ENCODE results near the gene HELZ.

HELZ gene

GRCh38 chr17:67113486-67113885, 131.5 kb downstream of the HELZ start:
- no peak overlapping the region for H3K4me3 ChIP-seq (ENCODE audit: low read depth, low read length)
- TF ChIP-seq CTCF (IDR thresholded peaks at IDR 0.05; ENCODE audit: low read depth, low read length), result no peak

- TF ChIP-seq CTCF (IDR thresholded peaks at IDR 0.05; ENCODE audit: low read depth, low read length), result no peak
- no peak overlapping the region for H3K4me3 ChIP-seq (ENCODE audit: low read depth, low read length)
Observed at GRCh38 chr17:67111808-67112207, 133.2 kb downstream of the HELZ start.

- H3K4me3 ChIP-seq (ENCODE audit: low read depth, low read length), result no peak overlapping the region
- no peak for TF ChIP-seq CTCF (IDR thresholded peaks at IDR 0.05; ENCODE audit: low read depth, low read length)
Observed at GRCh38 chr17:67111327-67111726, 133.7 kb downstream of the HELZ start.

GRCh38 chr17:67110619-67111018, 134.4 kb downstream of the HELZ start:
- no peak overlapping the region for H3K4me3 ChIP-seq (ENCODE audit: low read depth, low read length)
- TF ChIP-seq CTCF (IDR thresholded peaks at IDR 0.05; ENCODE audit: low read depth, low read length), result no peak

- H3K4me3 ChIP-seq (ENCODE audit: low read depth, low read length), result no peak overlapping the region
- no peak for TF ChIP-seq CTCF (IDR thresholded peaks at IDR 0.05; ENCODE audit: low read depth, low read length)
Observed at GRCh38 chr17:67109111-67109510, 135.9 kb downstream of the HELZ start.

GRCh38 chr17:67107811-67108775, 136.9 kb downstream of the HELZ start:
- H3K4me3 ChIP-seq (ENCODE audit: low read depth, low read length), result no peak overlapping the region
- TF ChIP-seq CTCF (IDR thresholded peaks at IDR 0.05; ENCODE audit: low read depth, low read length), result no peak

GRCh38 chr17:67107171-67107570, 137.8 kb downstream of the HELZ start:
- TF ChIP-seq CTCF (IDR thresholded peaks at IDR 0.05; ENCODE audit: low read depth, low read length), result no peak
- H3K4me3 ChIP-seq (ENCODE audit: low read depth, low read length), result no peak overlapping the region
